ENCODE results near the gene POGLUT3. TPM values are rescaled to one million over a fixed set of nuclear protein-coding genes. Genes with fewer than 3 reads are reported as not detected.

Gene POGLUT3
- total RNA-seq, 1 donor from 2014 or later: 39.6 TPM

DNA sequence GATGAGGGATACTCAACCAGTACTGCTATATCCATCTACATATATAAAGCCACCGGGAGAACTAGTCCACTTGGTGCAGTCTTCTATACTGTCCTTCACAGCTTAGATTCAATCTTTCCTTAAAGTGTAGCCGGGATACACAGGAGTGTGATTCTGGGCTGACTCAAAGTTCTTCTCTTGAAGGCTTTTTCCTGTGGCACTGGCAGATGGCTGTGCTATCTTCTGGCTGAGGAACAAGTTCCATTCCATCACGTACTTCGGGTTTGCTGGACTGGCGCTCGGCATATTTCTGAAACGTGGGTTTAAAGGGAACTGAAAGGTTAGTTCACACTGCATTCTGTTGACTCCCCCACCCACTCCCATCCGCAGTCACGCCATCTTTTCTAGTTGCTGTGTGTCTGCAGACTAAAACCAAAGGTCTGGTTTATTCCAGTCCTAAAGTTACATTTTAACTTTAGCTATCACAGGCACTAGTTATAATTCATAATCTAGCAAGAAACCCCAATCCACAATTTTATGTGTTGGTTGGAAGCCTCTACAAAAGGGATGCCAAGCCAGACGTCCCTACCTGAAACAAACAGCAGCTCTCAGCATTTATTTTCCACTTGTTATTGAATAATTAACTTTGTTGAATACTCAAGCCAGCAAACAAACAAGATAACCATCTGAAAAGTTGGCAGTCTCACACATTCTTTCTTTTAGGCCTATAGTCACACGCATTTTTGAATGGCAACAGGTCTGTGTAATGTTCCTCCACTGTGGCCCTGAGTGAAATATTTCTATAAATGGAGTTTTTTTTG lies 23.3 kb downstream of the POGLUT3 start:
- DNase-seq (ENCODE audit: low spot score in 2 of 2, unreplicated experiment in 2 of 2): no peak
- peaks cover 22% of the 10 kb centered on the region for H3K36me3 Mint-ChIP-seq
- H3K27me3 Mint-ChIP-seq (ENCODE audit: low read depth): no peaks in the 10 kb centered on the region
- no peak overlapping the region for H3K4me3 Mint-ChIP-seq
- no peak overlapping the region for H3K27ac Mint-ChIP-seq
- no peaks in the 10 kb centered on the region for H3K4me1 Mint-ChIP-seq
- no peak for TF ChIP-seq CTCF (IDR thresholded peaks at IDR 0.05; ENCODE audit: unreplicated experiment)
- no peaks in the 10 kb centered on the region for H3K9me3 Mint-ChIP-seq

- DNase-seq (ENCODE audit: low spot score in 2 of 2, unreplicated experiment in 2 of 2): no peak
- no peak for TF ChIP-seq CTCF (IDR thresholded peaks at IDR 0.05; ENCODE audit: unreplicated experiment)
- no peaks in the 10 kb centered on the region for H3K9me3 Mint-ChIP-seq
- H3K4me1 Mint-ChIP-seq: peaks cover 5% of the 10 kb centered on the region
- no peak overlapping the region for H3K27ac Mint-ChIP-seq
- no peak overlapping the region for H3K4me3 Mint-ChIP-seq
- peaks cover 17% of the 10 kb centered on the region for H3K36me3 Mint-ChIP-seq
- no peaks in the 10 kb centered on the region for H3K27me3 Mint-ChIP-seq (ENCODE audit: low read depth)
Observed at GRCh38 chr11:108472681-108473080, 25.5 kb downstream of the POGLUT3 start.

DNA sequence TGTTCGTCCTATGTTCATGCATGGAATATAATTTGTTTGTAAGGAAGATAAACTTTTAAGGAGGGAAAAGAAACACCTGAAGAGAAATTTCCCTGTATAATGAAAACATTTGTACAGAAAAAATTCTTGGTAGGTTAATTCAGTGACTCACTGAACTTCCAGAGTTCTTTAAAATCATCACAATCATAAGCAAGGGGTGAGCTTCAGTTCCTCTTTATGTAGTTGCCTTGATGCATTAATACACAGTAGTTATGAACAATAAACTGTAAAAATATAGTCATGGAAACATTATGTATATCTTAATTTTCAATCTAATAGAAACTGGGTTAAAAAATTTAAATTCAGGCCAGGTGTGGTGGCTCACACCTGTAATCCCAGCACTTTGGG lies 29.7 kb downstream of the POGLUT3 start:
- H3K27ac Mint-ChIP-seq: peak overlapping the region; percentile 86
- H3K9me3 Mint-ChIP-seq: no peaks in the 10 kb centered on the region

DNA sequence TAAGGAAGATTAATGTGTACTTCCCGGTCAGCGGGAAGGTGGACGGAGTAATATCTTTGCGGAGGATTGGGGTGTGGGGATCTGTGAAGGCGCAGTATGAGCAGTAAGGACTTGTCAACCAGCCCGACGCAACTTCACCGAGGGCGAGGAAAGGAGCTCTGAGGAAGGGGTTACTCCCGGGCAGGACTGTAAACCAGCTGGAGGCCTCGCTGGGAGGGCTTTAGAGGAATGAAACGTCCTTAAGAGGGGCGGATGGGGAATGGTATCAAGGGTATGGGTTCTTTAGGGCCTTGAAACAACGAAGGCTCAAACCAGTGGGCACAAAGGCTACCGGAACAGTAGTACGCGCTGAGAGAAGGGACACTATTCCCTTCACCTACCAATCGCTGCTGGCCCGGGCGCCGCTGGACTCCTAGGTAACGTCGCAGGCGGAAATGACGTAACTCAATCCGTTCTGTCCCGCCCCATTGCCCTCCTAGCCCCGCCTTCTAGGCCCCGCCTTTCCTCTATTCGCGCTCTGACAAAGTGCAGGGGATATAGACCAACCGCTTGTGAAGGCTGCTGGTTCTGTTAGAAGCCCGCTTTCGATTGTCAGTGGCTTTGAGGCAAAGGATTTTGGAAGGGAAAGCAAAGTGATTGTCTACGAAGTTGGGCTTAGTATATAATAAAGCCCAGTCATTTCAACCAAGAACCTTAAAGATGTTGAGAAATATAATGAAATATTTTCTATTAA lies 30.9 kb downstream of the POGLUT3 start, which contains the start of gene C11orf65:
C11orf65 (minus strand) TSS at position 439 of the 733 bp plus-strand sequence. CDS start 5,970 bp downstream, outside the sequence.
- H3K9me3 Mint-ChIP-seq: no peaks in the 10 kb centered on the region
- H3K4me1 Mint-ChIP-seq: peaks cover 10% of the 10 kb centered on the region
- H3K27me3 Mint-ChIP-seq (ENCODE audit: low read depth): no peaks in the 10 kb centered on the region
- H3K27ac Mint-ChIP-seq: peak within 1 kb of the TSS; percentile 100
- peak within 1 kb of the TSS; percentile 91 for H3K4me3 Mint-ChIP-seq
- no peak for TF ChIP-seq CTCF (IDR thresholded peaks at IDR 0.05; ENCODE audit: unreplicated experiment)
- peak; percentile 93 to 95 for DNase-seq (ENCODE audit: low spot score in 2 of 2, unreplicated experiment in 2 of 2)
- peaks cover 3% of the 10 kb centered on the region for H3K36me3 Mint-ChIP-seq

More for the DNA sequence above, 29.7 kb downstream of the POGLUT3 start:
- no peak for TF ChIP-seq CTCF (IDR thresholded peaks at IDR 0.05; ENCODE audit: unreplicated experiment)
- Mint-ChIP-seq H3K4me1 (peaks cover 10% of the 10 kb centered on the region), H3K36me3 (peaks cover 3% of the 10 kb centered on the region), H3K27me3 (ENCODE audit: low read depth) (no peaks in the 10 kb centered on the region), H3K4me3 (peak overlapping the region; percentile 91)
- DNase-seq (ENCODE audit: low spot score in 2 of 2, unreplicated experiment in 2 of 2): no peak

- Mint-ChIP-seq H3K9me3 (no peaks in the 10 kb centered on the region), H3K4me1 (peaks cover 10% of the 10 kb centered on the region), H3K27me3 (ENCODE audit: low read depth) (no peaks in the 10 kb centered on the region), H3K4me3 (peak overlapping the region; percentile 91), H3K36me3 (peaks cover 2% of the 10 kb centered on the region), H3K27ac (peak overlapping the region; percentile 100)
- DNase-seq (ENCODE audit: low spot score in 2 of 2, unreplicated experiment in 2 of 2): no peak
- no peak for TF ChIP-seq CTCF (IDR thresholded peaks at IDR 0.05; ENCODE audit: unreplicated experiment)
Observed at GRCh38 chr11:108466405-108466804, 31.8 kb downstream of the POGLUT3 start.
